ENCODE data around the gene PCSK6.

Gene PCSK6

GRCh38 chr15:101322016-101322695, 167.4 kb downstream of the PCSK6 start:
- TF ChIP-seq GATA3 (IDR thresholded peaks at IDR 0.05; ENCODE audit: low read depth, low read length) (no peak), GATA2 (IDR thresholded peaks at IDR 0.05; ENCODE audit: low read depth, low read length) (no peak)

- TF ChIP-seq GATA3 (IDR thresholded peaks at IDR 0.05; ENCODE audit: low read depth, low read length) (no peak), GATA2 (IDR thresholded peaks at IDR 0.05; ENCODE audit: low read depth, low read length) (no peak)
These were observed 168.9 kb downstream of the PCSK6 start for GRCh38 chr15:101320501-101321052.

GRCh38 chr15:101318839-101319238, 170.7 kb downstream of the PCSK6 start:
- TF ChIP-seq GATA3 (IDR thresholded peaks at IDR 0.05; ENCODE audit: low read depth, low read length) = no peak

GRCh38 chr15:101318147-101318819, 171.2 kb downstream of the PCSK6 start:
- TF ChIP-seq GATA3 (IDR thresholded peaks at IDR 0.05; ENCODE audit: low read depth, low read length) (no peak), GATA2 (IDR thresholded peaks at IDR 0.05; ENCODE audit: low read depth, low read length) (no peak)

GRCh38 chr15:101317336-101317872, 172.1 kb downstream of the PCSK6 start:
- TF ChIP-seq GATA3 (IDR thresholded peaks at IDR 0.05; ENCODE audit: low read depth, low read length) (no peak), GATA2 (IDR thresholded peaks at IDR 0.05; ENCODE audit: low read depth, low read length) (no peak)

- TF ChIP-seq GATA2 (IDR thresholded peaks at IDR 0.05; ENCODE audit: low read depth, low read length) (no peak), GATA3 (IDR thresholded peaks at IDR 0.05; ENCODE audit: low read depth, low read length) (no peak)
These were observed 173.0 kb downstream of the PCSK6 start for GRCh38 chr15:101316529-101316928.

- TF ChIP-seq GATA2 (IDR thresholded peaks at IDR 0.05; ENCODE audit: low read depth, low read length) = no peak
- no peak for TF ChIP-seq GATA3 (IDR thresholded peaks at IDR 0.05; ENCODE audit: low read depth, low read length)
These were observed 173.8 kb downstream of the PCSK6 start for GRCh38 chr15:101315736-101316135.

- TF ChIP-seq GATA2 (IDR thresholded peaks at IDR 0.05; ENCODE audit: low read depth, low read length) (no peak), GATA3 (IDR thresholded peaks at IDR 0.05; ENCODE audit: low read depth, low read length) (no peak)
These were observed 175.0 kb downstream of the PCSK6 start for GRCh38 chr15:101314336-101315125.

- TF ChIP-seq GATA3 (IDR thresholded peaks at IDR 0.05; ENCODE audit: low read depth, low read length) (no peak), GATA2 (IDR thresholded peaks at IDR 0.05; ENCODE audit: low read depth, low read length) (no peak)
These were observed 176.3 kb downstream of the PCSK6 start for GRCh38 chr15:101313041-101313761.

GRCh38 chr15:101310508-101310907, 179.0 kb downstream of the PCSK6 start:
- no peak for TF ChIP-seq GATA2 (IDR thresholded peaks at IDR 0.05; ENCODE audit: low read depth, low read length)
- TF ChIP-seq GATA3 (IDR thresholded peaks at IDR 0.05; ENCODE audit: low read depth, low read length) = no peak

- no peak for TF ChIP-seq GATA2 (IDR thresholded peaks at IDR 0.05; ENCODE audit: low read depth, low read length)
- TF ChIP-seq GATA3 (IDR thresholded peaks at IDR 0.05; ENCODE audit: low read depth, low read length) = no peak
These were observed 179.4 kb downstream of the PCSK6 start for GRCh38 chr15:101310161-101310480.

GRCh38 chr15:101309436-101310160, 179.9 kb downstream of the PCSK6 start:
- TF ChIP-seq GATA3 (IDR thresholded peaks at IDR 0.05; ENCODE audit: low read depth, low read length) (no peak), GATA2 (IDR thresholded peaks at IDR 0.05; ENCODE audit: low read depth, low read length) (no peak)
